Measurements from ENCODE around the gene NTN1. TPM values are rescaled to one million over a fixed set of nuclear protein-coding genes. Genes with fewer than 3 reads are reported as not detected.
A peak's percentile ranks its signal among the peaks of the same experiment; 100 is the strongest.

The NTN1 gene
- polyA plus RNA-seq, 3 donors: 0.03 to 0.04 TPM; not detected in 1

DNA sequence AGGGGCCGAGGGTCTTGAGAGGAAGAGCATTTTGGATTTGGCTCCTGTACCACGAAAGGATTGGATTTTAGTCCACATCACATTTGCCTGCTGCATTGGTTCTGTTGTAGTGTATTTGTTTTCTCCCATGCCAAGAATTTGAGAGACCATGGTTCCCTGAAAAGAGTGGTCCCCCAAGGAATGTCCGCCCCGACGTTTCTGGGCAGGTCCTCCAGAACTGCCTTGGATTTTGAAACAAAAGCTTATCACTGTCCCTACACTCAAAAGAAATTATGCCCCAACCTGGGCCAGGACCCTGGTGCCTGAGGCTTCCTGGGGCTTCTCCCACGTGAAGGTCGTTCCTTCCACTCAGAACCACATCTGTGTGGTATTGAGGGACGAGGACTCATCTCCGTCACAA is 10.8 kb downstream of the NTN1 start:
- H3K4me3 ChIP-seq (replicated peaks in 1 of 3; ENCODE audit: low read depth in 2 of 3, low read length in 3 of 3): no peak overlapping the region
- H2AFZ ChIP-seq (ENCODE audit: insufficient read depth, low read depth, low read length, poor library complexity, severe bottlenecking): no peak overlapping the region
- no peak overlapping the region for H3K27ac ChIP-seq (ENCODE audit: low read depth in 1 of 2, low read length in 2 of 2)
- no peak overlapping the region for H3K9ac ChIP-seq (ENCODE audit: insufficient read depth, low read length, poor library complexity, severe bottlenecking)
- DNase-seq: no peak
- H4K20me1 ChIP-seq (ENCODE audit: insufficient read depth, low read length): no peaks in the 10 kb centered on the region
- H3K9me3 Mint-ChIP-seq: peaks cover 0 to 1% (median 0%) of the 10 kb centered on the region in 7 donors
- H3K36me3 ChIP-seq (replicated peaks in 1 of 2; ENCODE audit: control insufficient read depth in 1 of 2, insufficient read depth in 2 of 2, low read length in 2 of 2): no peaks in the 10 kb centered on the region
- no peak overlapping the region for H3K4me3 Mint-ChIP-seq
- WGBS (ENCODE audit: insufficient coverage): 90% methylated on average over 2 of the region's 9 CpGs
- intact Hi-C loops (cut with micrococcal nuclease): no loop called here
- H3K9me3 ChIP-seq (replicated peaks in 1 of 2; ENCODE audit: control insufficient read depth in 1 of 2, insufficient read depth in 1 of 2, low read length in 2 of 2): no peaks in the 10 kb centered on the region
- no peaks in the 10 kb centered on the region for H3K79me2 ChIP-seq (ENCODE audit: insufficient read depth, low read length)
- H3K27me3 Mint-ChIP-seq (ENCODE audit: low read depth in 3 of 3): peaks cover 9 to 20% (median 18%) of the 10 kb centered on the region in 3 donors
- H3K27ac Mint-ChIP-seq: no peak overlapping the region
- TF ChIP-seq, protein P1, sequence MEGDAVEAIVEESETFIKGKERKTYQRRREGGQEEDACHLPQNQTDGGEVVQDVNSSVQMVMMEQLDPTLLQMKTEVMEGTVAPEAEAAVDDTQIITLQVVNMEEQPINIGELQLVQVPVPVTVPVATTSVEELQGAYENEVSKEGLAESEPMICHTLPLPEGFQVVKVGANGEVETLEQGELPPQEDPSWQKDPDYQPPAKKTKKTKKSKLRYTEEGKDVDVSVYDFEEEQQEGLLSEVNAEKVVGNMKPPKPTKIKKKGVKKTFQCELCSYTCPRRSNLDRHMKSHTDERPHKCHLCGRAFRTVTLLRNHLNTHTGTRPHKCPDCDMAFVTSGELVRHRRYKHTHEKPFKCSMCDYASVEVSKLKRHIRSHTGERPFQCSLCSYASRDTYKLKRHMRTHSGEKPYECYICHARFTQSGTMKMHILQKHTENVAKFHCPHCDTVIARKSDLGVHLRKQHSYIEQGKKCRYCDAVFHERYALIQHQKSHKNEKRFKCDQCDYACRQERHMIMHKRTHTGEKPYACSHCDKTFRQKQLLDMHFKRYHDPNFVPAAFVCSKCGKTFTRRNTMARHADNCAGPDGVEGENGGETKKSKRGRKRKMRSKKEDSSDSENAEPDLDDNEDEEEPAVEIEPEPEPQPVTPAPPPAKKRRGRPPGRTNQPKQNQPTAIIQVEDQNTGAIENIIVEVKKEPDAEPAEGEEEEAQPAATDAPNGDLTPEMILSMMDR (IDR thresholded peaks at IDR 0.05): no peak
- no peaks in the 10 kb centered on the region for H3K27me3 ChIP-seq (ENCODE audit: control insufficient read depth in 2 of 2, insufficient read depth in 2 of 2, low read length in 2 of 2)
- H3K36me3 Mint-ChIP-seq: no peaks in the 10 kb centered on the region
- H3K4me1 ChIP-seq (ENCODE audit: control insufficient read depth in 1 of 2, insufficient read depth in 2 of 2, low read length in 2 of 2): no peaks in the 10 kb centered on the region
- H3K4me1 Mint-ChIP-seq: no peaks in the 10 kb centered on the region
- no peak overlapping the region for H3K4me2 ChIP-seq (replicated peaks; ENCODE audit: extremely low read depth, low read length, poor library complexity, severe bottlenecking)

DNA sequence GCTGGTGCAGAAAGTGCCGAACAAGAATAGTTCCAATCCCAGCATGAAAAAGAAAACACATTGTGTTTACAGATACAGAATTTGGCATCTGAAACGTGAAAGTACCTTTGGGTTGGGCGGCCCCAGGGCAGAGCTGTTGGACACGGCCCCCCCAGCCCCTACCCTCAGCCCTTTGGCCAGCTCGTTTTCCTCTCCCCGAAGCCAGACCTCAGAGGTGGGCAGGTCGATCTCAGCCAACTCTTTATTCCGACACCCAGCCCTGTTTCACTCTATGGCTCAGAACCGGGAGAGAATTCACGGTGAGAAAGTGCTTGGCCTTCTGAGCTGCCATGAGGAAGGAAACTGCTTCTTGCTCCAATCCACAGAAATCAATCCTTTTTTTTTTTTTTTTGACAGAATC is 11.3 kb downstream of the NTN1 start:
- Histone ChIP-seq H4K20me1 (ENCODE audit: insufficient read depth, low read length) (no peaks in the 10 kb centered on the region), H3K4me3 (replicated peaks in 1 of 3; ENCODE audit: low read depth in 2 of 3, low read length in 3 of 3) (no peak overlapping the region), H3K79me2 (ENCODE audit: insufficient read depth, low read length) (no peaks in the 10 kb centered on the region), H3K36me3 (replicated peaks in 1 of 2; ENCODE audit: control insufficient read depth in 1 of 2, insufficient read depth in 2 of 2, low read length in 2 of 2) (no peaks in the 10 kb centered on the region), H3K27ac (ENCODE audit: low read depth in 1 of 2, low read length in 2 of 2) (no peak overlapping the region), H3K9me3 (replicated peaks in 1 of 2; ENCODE audit: control insufficient read depth in 1 of 2, insufficient read depth in 1 of 2, low read length in 2 of 2) (no peaks in the 10 kb centered on the region), H2AFZ (ENCODE audit: insufficient read depth, low read depth, low read length, poor library complexity, severe bottlenecking) (no peak overlapping the region), H3K9ac (ENCODE audit: insufficient read depth, low read length, poor library complexity, severe bottlenecking) (no peak overlapping the region), H3K4me1 (ENCODE audit: control insufficient read depth in 1 of 2, insufficient read depth in 2 of 2, low read length in 2 of 2) (no peaks in the 10 kb centered on the region), H3K4me2 (replicated peaks; ENCODE audit: extremely low read depth, low read length, poor library complexity, severe bottlenecking) (no peak overlapping the region), H3K27me3 (ENCODE audit: control insufficient read depth in 2 of 2, insufficient read depth in 2 of 2, low read length in 2 of 2) (no peaks in the 10 kb centered on the region)
- Mint-ChIP-seq H3K9me3 (peaks cover 0 to 1% (median 0%) of the 10 kb centered on the region in 7 donors), H3K4me3 (no peak overlapping the region), H3K4me1 (peaks cover under 1% of the 10 kb centered on the region), H3K27ac (peak overlapping the region in 1 of 7 donors; percentile 64), H3K27me3 (ENCODE audit: low read depth in 3 of 3) (peaks cover 9 to 20% (median 17%) of the 10 kb centered on the region in 3 donors), H3K36me3 (no peaks in the 10 kb centered on the region)
- TF ChIP-seq, protein P1 (IDR thresholded peaks at IDR 0.05): no peak
- DNase-seq: no peak
- WGBS (ENCODE audit: insufficient coverage): 89% methylated on average over 7 of the region's 10 CpGs
- intact Hi-C loops (cut with micrococcal nuclease): no loop called here
